Fibroblast of skin of left biceps (primary cell): ENCODE results near the gene SRRM2.

Source experiments
- DNase-seq, 2 experiments: peaks; one replicate each; pipeline ENCODE4 v3.0.0-alpha.2; 2013; ENCODE audit warnings: low read depth in 2 of 2

Gene SRRM2

GRCh38 chr16:2777231-2777902 lies 24.9 kb downstream of the SRRM2 start, which contains the start of gene ELOB:
ELOB (minus strand) TSS chr16:2777280; CDS start chr16:2777239, 41 bp downstream.
- DNase-seq = peak; percentile 47 to 59

GRCh38 chr16:2777903-2778629 lies 25.6 kb downstream of the SRRM2 start:
- no peak for DNase-seq

GRCh38 chr16:2778630-2778958 lies 26.2 kb downstream of the SRRM2 start:
- DNase-seq = no peak

- DNase-seq = no peak
These were observed 26.9 kb downstream of the SRRM2 start for GRCh38 chr16:2779151-2779920.

GRCh38 chr16:2779978-2780898 lies 27.8 kb downstream of the SRRM2 start:
- no peak for DNase-seq

GRCh38 chr16:2782583-2783351 lies 30.3 kb downstream of the SRRM2 start:
- DNase-seq = no peak

- no peak for DNase-seq
These were observed 31.3 kb downstream of the SRRM2 start for GRCh38 chr16:2783581-2784357.

- no peak for DNase-seq
These were observed 32.1 kb downstream of the SRRM2 start for GRCh38 chr16:2784358-2785100.

- no peak for DNase-seq
These were observed 32.9 kb downstream of the SRRM2 start for GRCh38 chr16:2785101-2785991.

GRCh38 chr16:2786061-2786825 lies 33.8 kb downstream of the SRRM2 start:
- no peak for DNase-seq

- DNase-seq = no peak
These were observed 34.4 kb downstream of the SRRM2 start for GRCh38 chr16:2786826-2787151.

- no peak for DNase-seq
These were observed 35.0 kb downstream of the SRRM2 start, which contains the start of gene PRSS33 for GRCh38 chr16:2787406-2787805. PRSS33 (minus strand) TSS chr16:2787560; CDS start chr16:2786547, 1,013 bp downstream.

GRCh38 chr16:2787961-2788360 lies 35.5 kb downstream of the SRRM2 start:
- DNase-seq = no peak

GRCh38 chr16:2790631-2791030 lies 38.2 kb downstream of the SRRM2 start:
- DNase-seq = no peak

- no peak for DNase-seq
These were observed 38.7 kb downstream of the SRRM2 start for GRCh38 chr16:2791174-2791573.

GRCh38 chr16:2792940-2793339 lies 40.5 kb downstream of the SRRM2 start:
- DNase-seq = no peak

GRCh38 chr16:2795395-2796143 lies 43.1 kb downstream of the SRRM2 start:
- no peak for DNase-seq
